ENCODE data around the gene PEX16. TPM values are rescaled to one million over a fixed set of nuclear protein-coding genes. Genes with fewer than 3 reads are reported as not detected.

PEX16 gene
- total RNA-seq, 6 donors from 2014 or later: 22.9 to 43.0 (median 32.6) TPM

DNA sequence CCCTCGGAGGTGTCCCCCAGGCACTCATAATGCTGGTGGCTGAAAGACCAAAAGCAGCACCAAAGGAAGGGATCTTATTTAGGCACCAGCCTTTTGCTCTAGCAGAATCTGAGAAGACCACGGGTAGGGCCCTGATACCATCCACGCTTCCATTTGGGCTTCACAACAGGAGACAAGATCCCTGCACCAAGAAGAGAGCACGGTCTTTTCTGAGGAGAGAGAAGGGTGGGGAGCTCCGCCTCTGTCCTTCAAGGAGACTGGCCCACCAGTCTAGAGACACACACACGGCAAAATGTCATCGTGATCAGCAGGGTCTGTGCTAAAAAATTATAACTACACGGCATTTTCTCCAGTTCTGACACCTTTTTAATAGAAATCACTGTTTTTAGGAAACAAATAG, 14.5 kb upstream of the PEX16 start:
- no peak for DNase-seq
- WGBS, 2 donors: 88 to 89% methylated on average over 8 of the region's 8 CpGs
- Histone ChIP-seq H3K4me1 (peaks cover 0 to 15% (median 8%) of the 10 kb centered on the region in 4 donors), H3K4me3 (no peak overlapping the region), H3K27me3 (no peaks in the 10 kb centered on the region), H3K9me3 (no peaks in the 10 kb centered on the region), H3K36me3 (peaks cover 31 to 66% (median 44%) of the 10 kb centered on the region in 4 donors), H3K27ac (no peak overlapping the region)
- TF ChIP-seq POLR2A (IDR thresholded peaks at IDR 0.05) (no peak), POLR2AphosphoS5 (IDR thresholded peaks at IDR 0.05) (no peak), EP300 (IDR thresholded peaks at IDR 0.05) (no peak)
- TF ChIP-seq, protein P1, sequence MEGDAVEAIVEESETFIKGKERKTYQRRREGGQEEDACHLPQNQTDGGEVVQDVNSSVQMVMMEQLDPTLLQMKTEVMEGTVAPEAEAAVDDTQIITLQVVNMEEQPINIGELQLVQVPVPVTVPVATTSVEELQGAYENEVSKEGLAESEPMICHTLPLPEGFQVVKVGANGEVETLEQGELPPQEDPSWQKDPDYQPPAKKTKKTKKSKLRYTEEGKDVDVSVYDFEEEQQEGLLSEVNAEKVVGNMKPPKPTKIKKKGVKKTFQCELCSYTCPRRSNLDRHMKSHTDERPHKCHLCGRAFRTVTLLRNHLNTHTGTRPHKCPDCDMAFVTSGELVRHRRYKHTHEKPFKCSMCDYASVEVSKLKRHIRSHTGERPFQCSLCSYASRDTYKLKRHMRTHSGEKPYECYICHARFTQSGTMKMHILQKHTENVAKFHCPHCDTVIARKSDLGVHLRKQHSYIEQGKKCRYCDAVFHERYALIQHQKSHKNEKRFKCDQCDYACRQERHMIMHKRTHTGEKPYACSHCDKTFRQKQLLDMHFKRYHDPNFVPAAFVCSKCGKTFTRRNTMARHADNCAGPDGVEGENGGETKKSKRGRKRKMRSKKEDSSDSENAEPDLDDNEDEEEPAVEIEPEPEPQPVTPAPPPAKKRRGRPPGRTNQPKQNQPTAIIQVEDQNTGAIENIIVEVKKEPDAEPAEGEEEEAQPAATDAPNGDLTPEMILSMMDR (IDR thresholded peaks at IDR 0.05): no peak
- ATAC-seq (ENCODE audit: low FRiP score in 2 of 2): no peak

DNA sequence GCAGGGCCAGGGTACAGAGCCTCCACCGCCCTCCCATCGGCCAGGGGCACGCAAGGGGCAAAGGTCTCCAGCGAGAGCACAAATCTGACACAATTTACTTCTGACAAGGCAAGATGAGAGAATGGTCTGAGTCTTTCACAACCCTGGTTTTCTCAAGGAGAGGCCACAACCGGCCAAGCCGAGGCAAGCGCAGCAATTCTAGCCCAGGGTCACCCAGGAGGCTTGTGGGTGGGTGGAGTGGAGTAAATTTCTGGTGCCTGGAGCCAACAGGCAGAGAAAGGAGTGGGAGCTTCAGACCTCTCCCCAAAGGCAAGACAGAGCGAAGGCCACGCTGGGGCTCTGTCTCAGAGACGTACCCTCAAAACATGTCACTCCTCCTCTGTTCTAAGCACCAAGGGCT, 14.1 kb upstream of the PEX16 start:
- H3K4me3 ChIP-seq: no peak overlapping the region
- H3K9me3 ChIP-seq: no peaks in the 10 kb centered on the region
- ATAC-seq (ENCODE audit: low FRiP score in 2 of 2): no peak
- H3K36me3 ChIP-seq: peaks cover 29 to 61% (median 42%) of the 10 kb centered on the region in 4 donors
- no peak for DNase-seq
- no peak overlapping the region for H3K27ac ChIP-seq
- TF ChIP-seq, protein P1 (IDR thresholded peaks at IDR 0.05): no peak
- TF ChIP-seq POLR2AphosphoS5 (IDR thresholded peaks at IDR 0.05): no peak
- TF ChIP-seq EP300 (IDR thresholded peaks at IDR 0.05): no peak
- TF ChIP-seq POLR2A (IDR thresholded peaks at IDR 0.05): no peak
- 88% methylated on average over 6 to 10 of the region's 10 CpGs for WGBS, 2 donors
- H3K27me3 ChIP-seq: no peaks in the 10 kb centered on the region
- H3K4me1 ChIP-seq: peaks cover 0 to 15% (median 8%) of the 10 kb centered on the region in 4 donors

DNA sequence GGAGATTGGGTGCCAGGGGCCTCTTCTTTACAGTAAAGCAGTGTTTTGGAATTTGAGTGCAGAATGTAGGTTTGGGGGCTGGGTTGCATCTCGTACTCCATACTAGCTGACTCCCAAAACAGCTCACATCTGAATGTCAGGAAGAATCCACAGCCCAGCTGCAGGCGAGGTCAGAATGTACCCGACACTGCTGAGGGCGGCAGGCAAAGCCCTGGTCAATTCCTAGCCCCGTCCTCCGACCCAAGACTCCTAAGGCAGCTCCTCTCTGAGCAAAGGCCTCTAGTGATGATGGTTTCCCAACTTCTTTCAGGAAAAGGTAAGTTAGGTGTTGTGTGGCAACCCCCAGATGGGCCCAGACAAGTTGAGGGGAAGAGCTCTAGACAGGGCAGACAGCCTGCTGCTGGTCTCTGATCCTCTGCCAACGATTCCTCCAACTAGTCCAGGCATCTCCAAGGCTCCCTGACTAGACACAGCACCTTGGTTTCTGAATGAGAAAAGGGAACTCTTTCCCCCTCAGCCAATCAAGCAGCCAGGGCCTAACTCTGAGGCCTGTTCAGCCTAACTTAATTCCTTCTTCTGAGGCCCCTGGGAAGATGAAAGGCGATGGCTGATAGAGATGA, 13.4 kb upstream of the PEX16 start:
- Histone ChIP-seq H3K27me3 (no peaks in the 10 kb centered on the region), H3K4me1 (peaks cover 0 to 15% (median 8%) of the 10 kb centered on the region in 4 donors), H3K9me3 (no peaks in the 10 kb centered on the region), H3K4me3 (no peak overlapping the region), H3K36me3 (peaks cover 29 to 54% (median 39%) of the 10 kb centered on the region in 4 donors), H3K27ac (no peak overlapping the region)
- 69 to 89% methylated on average over 2 to 8 of the region's 8 CpGs for WGBS, 2 donors
- ATAC-seq (ENCODE audit: low FRiP score in 2 of 2) (no peak), DNase-seq (no peak)
- TF ChIP-seq POLR2AphosphoS5 (IDR thresholded peaks at IDR 0.05): no peak
- TF ChIP-seq EP300 (IDR thresholded peaks at IDR 0.05): no peak
- TF ChIP-seq POLR2A (IDR thresholded peaks at IDR 0.05): no peak
- TF ChIP-seq, protein P1 (IDR thresholded peaks at IDR 0.05): no peak

GRCh38 chr11:45930031-45930794, 12.5 kb upstream of the PEX16 start:
- DNase-seq (peak; percentile 43 to 69), ATAC-seq (ENCODE audit: low FRiP score in 2 of 2) (peak; percentile 13 to 14)
- peak overlapping the region in 1 of 4 donors; percentile 42 for H3K27ac ChIP-seq
- H3K9me3 ChIP-seq: no peaks in the 10 kb centered on the region
- H3K4me3 ChIP-seq: no peak overlapping the region
- H3K4me1 ChIP-seq: peaks cover 0 to 15% (median 8%) of the 10 kb centered on the region in 4 donors
- WGBS, 2 donors: 65 to 68% methylated on average over 14 of the region's 14 CpGs
- no peak for TF ChIP-seq POLR2AphosphoS5 (IDR thresholded peaks at IDR 0.05)
- TF ChIP-seq, protein P1 (IDR thresholded peaks at IDR 0.05): no peak
- no peak for TF ChIP-seq EP300 (IDR thresholded peaks at IDR 0.05)
- no peak for TF ChIP-seq POLR2A (IDR thresholded peaks at IDR 0.05)
- H3K27me3 ChIP-seq: no peaks in the 10 kb centered on the region
- H3K36me3 ChIP-seq: peaks cover 27 to 46% (median 32%) of the 10 kb centered on the region in 4 donors
